HAP-1 (cell line): ENCODE measurements around the gene TAF5L.
"Not testable (repeated sequence)": the region's sequence is repeated elsewhere in the genome, so short reads cannot be mapped to it uniquely, and the experiment has no call there.

ENCODE experiments used
- DNase-seq, 2 experiments: peaks; one replicate each; pipeline ENCODE4 v3.0.0-alpha.2; 2016 to 2020; ENCODE audit warnings: low spot score in 2 of 2
- H3K27me3 ChIP-seq: fragments of 250-450 bp; sonication (Bioruptor Pico); 2 replicates; pipeline ENCODE4 v1.5.1; 2020; ENCODE audit warnings: low read depth, mild to moderate bottlenecking, moderate library complexity
- H3K36me3 ChIP-seq: fragments of 250-450 bp; sonication (Bioruptor Pico); replicated peaks from 2 replicates; pipeline ENCODE4 v1.5.1; 2020; ENCODE audit warnings: mild to moderate bottlenecking
- H3K4me1 ChIP-seq: fragments of 250-450 bp; sonication (Bioruptor Pico); 2 replicates; pipeline ENCODE4 v1.5.1; 2020; ENCODE audit warnings: mild to moderate bottlenecking
- H3K4me3 ChIP-seq: fragments of 250-450 bp; sonication (Bioruptor Pico); 2 replicates; pipeline ENCODE4 v1.5.1; 2020; ENCODE audit warnings: mild to moderate bottlenecking, moderate library complexity
- H3K9me3 ChIP-seq: fragments of 250-450 bp; sonication (Bioruptor Pico); 2 replicates; pipeline ENCODE4 v1.5.1; 2020; ENCODE audit warnings: mild to moderate bottlenecking, moderate library complexity
- in situ Hi-C: fragments of 300-500 bp; cut with MboI; formaldehyde crosslinking; loops from 3 replicates; pipeline ENCODE4 v1.14.3; 2020; ENCODE audit warnings: low sequenced_read_pairs, inconsistent platforms, mixed read lengths

The TAF5L gene

DNA sequence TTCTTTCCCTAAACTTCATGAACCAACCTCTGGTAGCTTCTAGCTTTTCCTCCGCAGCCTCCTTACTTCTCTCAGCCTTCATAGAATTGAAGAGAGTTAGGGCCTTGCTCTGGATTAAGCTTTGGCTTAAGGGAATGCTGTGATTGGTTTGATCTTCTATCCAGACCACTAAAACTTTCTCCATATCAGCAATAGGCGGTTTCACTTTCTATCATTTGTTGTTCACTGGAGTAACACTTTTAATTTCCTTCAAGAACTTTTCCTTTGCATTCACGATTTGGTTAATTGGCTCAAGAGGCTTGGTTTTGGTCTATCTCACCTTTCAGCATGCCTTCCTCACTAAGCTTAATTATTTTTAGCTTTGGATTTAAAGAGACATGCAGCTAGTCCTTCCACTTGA is 5.2 kb upstream of the TAF5L start:
- in situ Hi-C loops, result no loop called here
- H3K27me3 ChIP-seq, result no peaks in the 10 kb centered on the region
- H3K4me1 ChIP-seq, result peaks cover 8% of the 10 kb centered on the region
- H3K36me3 ChIP-seq, result peaks cover 46% of the 10 kb centered on the region
- no peaks in the 10 kb centered on the region for H3K9me3 ChIP-seq
- no peak overlapping the region for H3K4me3 ChIP-seq
- DNase-seq, result no peak

DNA sequence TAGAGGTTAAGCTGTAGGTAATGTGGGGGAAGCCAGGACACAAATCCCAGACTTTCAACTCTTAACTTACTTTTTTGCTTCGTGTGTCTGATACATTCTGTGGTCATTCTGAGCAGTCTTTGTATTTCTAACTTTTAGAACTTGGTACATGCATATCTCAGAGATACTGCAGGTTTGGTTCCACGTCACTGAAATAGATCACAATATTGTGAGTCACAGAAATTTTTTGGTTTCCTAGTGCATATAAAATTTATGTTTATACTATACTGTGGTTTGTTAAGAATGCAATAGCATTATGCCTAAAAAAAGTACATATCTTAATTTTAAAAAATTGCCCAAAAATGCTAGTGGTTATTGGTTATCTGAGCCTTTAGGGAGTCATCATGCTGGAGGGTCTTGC is 3.3 kb upstream of the TAF5L start:
- no peak overlapping the region for H3K4me3 ChIP-seq
- H3K9me3 ChIP-seq, result no peaks in the 10 kb centered on the region
- H3K27me3 ChIP-seq, result no peaks in the 10 kb centered on the region
- in situ Hi-C loops, result loop anchor here (5.0 kb wide), 1 partner anchor 67 kb away; no protein-coding TSS in a partner anchor
- peaks cover 27% of the 10 kb centered on the region for H3K36me3 ChIP-seq
- H3K4me1 ChIP-seq, result peaks cover 12% of the 10 kb centered on the region
- no peak for DNase-seq

DNA sequence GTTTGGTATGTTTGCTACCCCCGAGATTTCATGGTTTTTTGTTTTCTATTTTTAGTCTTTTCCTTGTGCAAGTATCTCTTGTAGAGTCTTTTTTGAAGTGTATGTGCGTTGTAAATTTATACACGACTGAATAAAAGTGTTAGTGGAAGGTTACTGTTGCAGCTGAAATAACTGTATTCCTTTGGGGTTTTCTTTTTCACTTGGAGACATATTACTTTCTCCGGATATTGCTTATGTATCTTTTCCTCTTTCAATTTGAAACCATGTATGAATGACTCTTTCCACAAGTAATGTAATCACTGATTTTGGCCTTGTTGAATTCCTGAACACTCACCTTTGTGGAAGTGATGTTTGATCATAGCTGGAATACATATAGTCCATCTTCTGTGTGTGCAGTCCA is 1.1 kb upstream of the TAF5L start:
- Histone ChIP-seq H3K4me3 (peak overlapping the region; percentile 99), H3K36me3 (peaks cover 18% of the 10 kb centered on the region), H3K4me1 (peaks cover 15% of the 10 kb centered on the region), H3K27me3 (no peaks in the 10 kb centered on the region), H3K9me3 (no peaks in the 10 kb centered on the region)
- in situ Hi-C loops, result loop anchor here (5.0 kb wide), 1 partner anchor 65 kb away; no protein-coding TSS in a partner anchor
- DNase-seq, result no peak

DNA sequence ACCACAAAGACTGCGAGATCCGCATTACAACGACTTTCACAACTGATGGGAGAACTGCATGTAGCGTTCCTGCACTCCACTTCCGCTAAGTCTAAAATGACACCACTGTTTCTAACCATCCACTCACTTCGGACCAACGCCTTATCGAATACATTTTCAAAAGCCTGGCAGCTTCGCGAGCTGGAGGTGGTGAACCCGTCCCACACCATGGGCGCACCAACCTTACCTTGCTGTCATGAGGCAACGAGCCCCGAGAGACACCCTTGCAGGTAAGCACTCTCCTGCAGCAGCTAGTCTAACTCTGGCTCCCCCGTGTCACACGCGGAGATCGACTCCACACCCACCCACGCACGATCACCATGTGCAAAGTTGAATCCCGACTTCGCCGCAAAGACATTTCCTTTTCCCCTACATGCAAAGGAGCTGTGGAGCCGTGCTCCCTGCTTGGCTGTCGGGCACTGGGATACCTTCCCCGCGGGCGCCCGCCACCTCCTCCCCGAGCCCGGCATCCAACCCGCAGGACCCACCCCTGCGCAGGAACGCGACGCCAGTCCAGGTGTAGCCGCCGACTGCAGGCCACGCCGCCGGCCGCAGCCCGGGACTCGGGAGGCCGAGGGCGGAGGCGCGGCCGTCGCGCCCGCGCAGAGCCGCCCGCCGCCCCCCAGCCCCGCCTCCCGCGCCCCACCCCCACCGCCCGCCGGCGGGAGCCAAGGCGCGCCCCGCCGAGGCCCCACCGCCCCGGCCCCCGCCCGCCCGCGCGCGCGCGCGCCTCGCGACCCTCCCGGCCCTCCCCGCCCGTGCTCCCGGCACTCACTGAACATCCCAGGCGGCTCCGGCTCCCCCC is 629 bp downstream of the TAF5L start:
- peaks cover 15% of the 10 kb centered on the region for H3K4me1 ChIP-seq
- in situ Hi-C loops, result loop anchor here (5.0 kb wide), 1 partner anchor 63 kb away; no protein-coding TSS in a partner anchor
- peak; percentile 20 to 67 for DNase-seq
- no peaks in the 10 kb centered on the region for H3K9me3 ChIP-seq
- no peaks in the 10 kb centered on the region for H3K27me3 ChIP-seq
- peaks cover 14% of the 10 kb centered on the region for H3K36me3 ChIP-seq
- H3K4me3 ChIP-seq, result peak overlapping the region; percentile 99

DNA sequence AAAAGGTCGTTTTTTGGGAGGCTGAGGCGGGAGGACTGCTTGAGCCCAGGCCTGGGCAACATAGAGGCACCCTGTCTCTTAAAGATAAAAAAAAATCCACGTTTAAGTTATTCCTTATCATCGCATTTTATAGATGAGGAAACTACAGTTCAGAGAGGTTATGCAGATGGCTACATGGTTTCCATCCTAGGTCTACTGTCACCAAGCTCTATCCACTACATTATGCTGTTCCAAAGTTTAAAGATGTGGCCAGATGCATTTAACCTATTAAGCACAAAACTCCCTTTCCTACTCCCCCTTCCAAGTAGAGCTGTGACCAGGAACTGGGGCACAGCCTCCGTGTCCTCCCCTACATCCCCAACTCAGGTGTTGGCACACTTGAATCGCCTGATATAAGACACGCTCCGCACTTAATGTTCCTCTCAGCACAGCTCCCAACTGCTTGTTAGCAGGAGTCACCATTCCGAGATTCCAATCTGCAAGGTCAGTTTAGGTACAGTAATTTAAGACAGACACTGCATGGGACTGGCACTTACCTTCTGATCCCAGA is 1.3 kb downstream of the TAF5L start:
- no peaks in the 10 kb centered on the region for H3K9me3 ChIP-seq
- no peaks in the 10 kb centered on the region for H3K27me3 ChIP-seq
- in situ Hi-C loops, result loop anchor here (5.0 kb wide), 1 partner anchor 62 kb away; no protein-coding TSS in a partner anchor
- no peak for DNase-seq
- peaks cover 8% of the 10 kb centered on the region for H3K36me3 ChIP-seq
- peak overlapping the region; percentile 99 for H3K4me3 ChIP-seq
- H3K4me1 ChIP-seq, result peaks cover 15% of the 10 kb centered on the region

DNA sequence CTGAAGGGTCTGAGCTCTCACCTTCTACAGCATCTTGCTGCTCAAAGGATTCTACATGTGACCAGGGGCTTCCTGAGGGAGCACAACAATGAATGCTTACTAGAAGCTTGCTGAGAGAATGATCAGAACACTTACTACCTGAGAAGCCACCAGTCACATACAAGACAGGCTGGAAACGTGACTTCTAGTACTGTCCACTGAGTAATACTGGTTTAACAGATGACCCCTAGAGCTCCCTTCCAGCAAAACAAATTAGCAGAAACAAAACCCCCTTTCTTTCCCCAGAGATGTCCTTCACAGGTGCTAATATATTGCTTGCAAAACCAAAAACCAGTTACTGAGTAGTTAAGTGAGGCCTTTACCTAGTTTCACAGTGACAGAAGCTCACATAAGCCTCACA is 2.1 kb downstream of the TAF5L start:
- Histone ChIP-seq H3K9me3 (no peaks in the 10 kb centered on the region), H3K27me3 (no peaks in the 10 kb centered on the region), H3K4me3 (peak overlapping the region; percentile 99), H3K4me1 (peaks cover 15% of the 10 kb centered on the region), H3K36me3 (peaks cover 4% of the 10 kb centered on the region)
- no peak for DNase-seq
- in situ Hi-C loops, result no loop called here

DNA sequence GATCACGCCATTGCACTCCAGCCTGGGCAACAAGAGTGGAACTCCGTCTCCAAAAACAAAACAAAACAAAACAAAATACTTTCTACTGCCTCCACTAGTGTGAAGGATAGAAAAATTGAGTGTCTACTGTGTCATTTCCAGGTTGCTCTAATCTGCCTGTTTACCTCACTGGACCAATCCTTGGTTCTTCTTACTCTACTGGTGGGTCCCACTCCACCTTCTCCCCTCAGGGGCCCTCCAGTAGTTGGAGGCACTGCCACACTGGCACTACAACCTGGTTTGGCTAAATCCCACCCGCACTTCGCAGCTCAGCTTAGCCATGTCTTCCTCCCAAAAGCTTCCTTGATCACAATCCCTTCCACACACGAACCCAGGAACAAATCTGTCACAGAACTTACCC is 2.7 kb downstream of the TAF5L start:
- DNase-seq, result no peak
- H3K4me3 ChIP-seq, result no peak overlapping the region
- peaks cover 15% of the 10 kb centered on the region for H3K4me1 ChIP-seq
- no peaks in the 10 kb centered on the region for H3K9me3 ChIP-seq
- H3K36me3 ChIP-seq, result peaks cover 3% of the 10 kb centered on the region; the same call in 1 of the 2 replicates
- in situ Hi-C loops, result no loop called here
- no peaks in the 10 kb centered on the region for H3K27me3 ChIP-seq

DNA sequence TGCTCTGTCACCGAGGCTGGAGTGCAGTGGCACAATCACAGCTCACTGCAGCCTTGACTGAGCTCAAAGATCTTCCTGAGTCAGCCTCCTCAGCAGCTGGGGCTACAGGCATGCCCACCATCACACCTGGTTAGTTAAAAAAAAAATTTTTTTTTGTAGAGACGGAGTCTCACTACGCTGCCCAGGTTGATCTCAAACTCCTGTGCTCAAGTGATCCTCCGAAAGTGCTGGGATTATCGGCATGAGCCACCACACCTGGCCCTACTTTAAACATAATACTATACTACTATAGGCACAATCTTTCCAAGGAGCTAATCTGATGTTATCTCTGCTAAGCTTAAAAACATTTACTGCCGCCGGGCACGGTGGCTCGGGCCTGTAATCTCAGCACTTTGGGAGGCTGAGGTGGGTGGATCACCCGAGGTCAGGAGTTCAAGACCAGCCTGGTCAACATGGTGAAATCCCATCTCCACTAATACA is 3.2 kb downstream of the TAF5L start:
- H3K9me3 ChIP-seq, DNase-seq, in situ Hi-C loops, H3K27me3 ChIP-seq, H3K36me3 ChIP-seq, H3K4me3 ChIP-seq: not testable (repeated sequence)
- peaks cover 14% of the 10 kb centered on the region for H3K4me1 ChIP-seq

DNA sequence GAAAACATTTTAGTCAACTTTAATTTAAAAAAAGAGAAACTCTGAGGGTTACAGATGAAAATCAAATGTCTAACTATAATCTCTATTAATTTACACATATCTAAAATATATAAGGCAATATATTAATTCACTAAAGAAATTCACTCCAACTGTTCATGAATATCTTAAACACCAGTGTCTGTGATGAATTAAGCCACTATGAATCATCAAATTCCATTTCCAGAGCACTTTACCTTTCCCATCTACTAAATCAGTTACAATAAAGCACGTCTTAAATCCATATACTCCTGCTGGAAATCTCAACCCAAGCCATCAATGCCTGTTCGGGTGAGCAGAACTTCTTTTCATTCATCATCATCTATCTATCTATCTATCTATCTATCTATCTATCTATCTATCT is 4.3 kb downstream of the TAF5L start:
- no peak for DNase-seq
- Histone ChIP-seq H3K27me3 (no peaks in the 10 kb centered on the region), H3K4me3 (no peak overlapping the region), H3K4me1 (peaks cover 7% of the 10 kb centered on the region), H3K36me3 (peaks cover 3% of the 10 kb centered on the region; the same call in 1 of the 2 replicates), H3K9me3 (no peaks in the 10 kb centered on the region)
- in situ Hi-C loops, result no loop called here

DNA sequence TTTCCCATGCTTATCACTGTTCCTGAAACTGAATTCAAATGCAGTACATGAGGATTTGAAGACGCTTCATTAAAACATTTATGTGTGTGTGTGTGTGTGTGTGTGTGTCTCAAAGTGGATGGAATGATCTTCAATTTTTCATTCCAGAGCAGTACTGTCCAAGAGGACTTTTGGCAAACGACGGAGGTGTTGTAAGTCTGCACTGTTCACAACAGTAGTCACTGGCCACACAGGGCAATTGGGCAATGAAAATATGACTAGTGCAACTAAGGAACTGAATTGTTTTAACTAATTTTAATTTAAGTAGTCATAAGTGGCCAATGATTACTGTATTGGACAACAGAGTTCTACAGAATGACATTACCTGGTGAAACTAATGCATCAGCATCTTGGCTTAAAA is 5.0 kb downstream of the TAF5L start:
- Histone ChIP-seq H3K36me3 (no peaks in the 10 kb centered on the region), H3K9me3 (no peaks in the 10 kb centered on the region), H3K4me1 (peaks cover 7% of the 10 kb centered on the region), H3K4me3 (no peak overlapping the region), H3K27me3 (no peaks in the 10 kb centered on the region)
- no peak for DNase-seq
- in situ Hi-C loops, result no loop called here

DNA sequence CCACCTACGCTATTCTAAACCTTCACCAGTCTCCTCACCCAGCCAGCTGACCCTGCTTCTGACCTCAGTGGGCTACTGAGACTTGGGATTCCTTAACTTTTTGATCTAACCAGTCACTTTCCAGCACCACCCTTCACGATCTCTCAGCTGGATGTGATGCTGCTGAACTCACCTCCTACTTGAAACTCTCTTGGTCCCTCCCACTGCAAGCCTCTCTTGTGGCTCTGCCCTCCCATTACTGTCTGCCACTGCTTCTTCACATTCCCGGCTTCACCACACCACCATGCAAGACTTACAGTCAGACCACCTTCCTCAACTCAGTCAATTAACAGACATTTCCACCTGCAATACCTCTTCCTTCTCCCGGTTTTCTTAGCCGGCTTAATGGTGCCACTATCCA is 6.3 kb downstream of the TAF5L start:
- no peak for DNase-seq
- Histone ChIP-seq H3K36me3 (no peaks in the 10 kb centered on the region), H3K27me3 (no peaks in the 10 kb centered on the region), H3K4me3 (no peak overlapping the region), H3K4me1 (peaks cover 7% of the 10 kb centered on the region), H3K9me3 (no peaks in the 10 kb centered on the region)
- in situ Hi-C loops, result no loop called here

DNA sequence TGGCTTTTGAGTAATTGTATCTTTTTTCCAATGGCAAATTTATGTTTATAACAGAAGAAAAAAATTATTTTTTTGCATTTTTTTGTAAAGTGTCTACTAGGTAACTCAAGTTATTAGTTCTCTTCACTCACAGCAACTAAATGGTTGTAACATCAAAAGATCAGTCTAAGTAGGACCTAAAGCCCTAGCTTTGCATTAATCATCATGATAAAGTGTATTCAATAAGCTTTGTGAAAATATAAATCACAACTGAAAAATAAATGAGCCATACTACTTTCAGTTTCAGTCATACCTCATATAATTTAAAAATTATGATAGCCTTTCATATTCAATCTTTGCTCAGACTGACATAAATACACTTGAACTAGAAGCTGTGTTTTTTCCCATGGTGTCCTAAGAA is 6.9 kb downstream of the TAF5L start:
- in situ Hi-C loops, result no loop called here
- peaks cover under 1% of the 10 kb centered on the region; the same call in 1 of the 2 replicates for H3K4me1 ChIP-seq

DNA sequence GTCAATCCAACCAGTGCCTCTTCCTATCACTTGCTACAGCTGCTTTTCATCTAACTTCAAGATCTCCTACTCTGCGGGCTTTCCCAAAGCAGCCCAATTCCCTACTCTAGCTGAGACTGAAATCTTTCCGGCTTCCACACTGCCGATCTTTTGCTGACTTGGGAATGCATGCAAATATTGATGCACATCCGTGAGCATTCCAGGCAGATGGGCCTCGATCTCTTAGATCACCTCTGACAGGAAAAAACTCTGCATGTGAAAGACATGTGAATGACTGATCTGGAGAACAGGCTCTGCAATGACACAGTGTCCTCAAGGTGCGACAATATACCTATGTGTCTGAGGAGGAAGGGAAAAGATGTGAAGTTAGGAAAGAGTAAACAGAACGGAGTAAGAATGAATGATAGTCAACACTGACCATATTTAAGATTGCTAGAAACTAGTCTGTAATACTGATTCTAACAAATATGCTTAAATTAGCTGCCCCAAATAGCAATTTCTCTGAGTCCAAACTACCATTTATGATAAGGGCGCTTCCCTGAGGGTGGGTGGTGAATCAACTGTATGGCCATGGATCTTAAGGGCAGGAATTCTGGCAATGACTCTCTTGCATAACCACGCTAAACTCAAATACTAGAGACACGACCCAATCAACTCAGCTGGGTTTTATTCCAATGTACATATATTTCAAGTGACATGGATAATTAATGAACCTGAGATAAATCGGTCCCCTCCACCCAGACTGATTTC is 8.4 kb downstream of the TAF5L start:
- H3K27me3 ChIP-seq, result no peaks in the 10 kb centered on the region
- in situ Hi-C loops, result no loop called here
- no peaks in the 10 kb centered on the region for H3K4me1 ChIP-seq
- H3K36me3 ChIP-seq, result peaks cover 7% of the 10 kb centered on the region
- no peaks in the 10 kb centered on the region for H3K9me3 ChIP-seq
- no peak for DNase-seq
- no peak overlapping the region for H3K4me3 ChIP-seq

More for the DNA sequence above, 6.9 kb downstream of the TAF5L start:
- Histone ChIP-seq H3K27me3 (no peaks in the 10 kb centered on the region), H3K36me3 (no peaks in the 10 kb centered on the region), H3K4me3 (no peak overlapping the region), H3K9me3 (no peaks in the 10 kb centered on the region)
- DNase-seq, result no peak

DNA sequence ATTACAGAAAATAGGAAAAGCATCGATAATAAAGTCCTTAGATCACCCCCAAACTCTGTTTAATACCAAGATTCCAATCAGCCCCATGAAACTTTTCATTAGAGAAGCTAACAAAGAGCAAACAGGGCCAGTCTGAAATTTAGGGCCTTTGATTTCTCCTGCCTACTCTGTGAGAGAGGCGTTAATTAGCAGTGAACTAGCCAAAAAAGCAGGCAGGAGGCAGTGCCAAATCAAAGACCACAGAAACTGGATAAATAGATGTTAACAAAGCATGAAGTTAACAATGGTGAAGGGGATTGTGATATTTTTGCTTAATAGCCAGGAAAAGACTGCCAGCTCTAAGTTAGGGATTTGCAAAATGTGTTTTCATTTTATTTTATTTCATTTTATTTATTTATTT is 11.2 kb downstream of the TAF5L start:
- Histone ChIP-seq H3K36me3 (peaks cover 29% of the 10 kb centered on the region), H3K9me3 (no peaks in the 10 kb centered on the region), H3K4me3 (no peak overlapping the region), H3K4me1 (no peaks in the 10 kb centered on the region), H3K27me3 (no peaks in the 10 kb centered on the region)
- in situ Hi-C loops, result no loop called here
- DNase-seq, result no peak
